H1 (cell line): ENCODE data around the gene MBTPS1. TPM values are rescaled to one million over a fixed set of nuclear protein-coding genes. Genes with fewer than 3 reads are reported as not detected.

Experiments
- ATF3 ChIP-seq: IDR thresholded peaks from 2 replicates; pipeline ENCODE4 v1.6.1; 2011; ENCODE audit warnings: low read depth, mild to moderate bottlenecking, low read length; ENCODE audit not compliant: insufficient read depth
- CEBPB ChIP-seq: IDR thresholded peaks from 2 replicates; pipeline ENCODE4 v1.6.1; 2012; ENCODE audit warnings: low read depth, low read length
- CHD7 ChIP-seq: fragments of 300-600 bp; sonication (generic); IDR thresholded peaks from 2 replicates; pipeline ENCODE4 v1.7.1; 2012; ENCODE audit warnings: low read length, moderate library complexity, mild to moderate bottlenecking, inconsistent platforms; ENCODE audit not compliant: insufficient replicate concordance
- EGR1 ChIP-seq: IDR thresholded peaks from 2 replicates; pipeline ENCODE4 v1.6.1; 2011; ENCODE audit warnings: low read depth, low read length, borderline replicate concordance
- POLR2A ChIP-seq, 2 experiments: IDR thresholded peaks; 1 replicate in 1 of 2; 2 replicates in 1 of 2; pipeline ENCODE4 v1.6.1; 2011; ENCODE audit warnings: low read depth in 2 of 2, low read length in 2 of 2, mild to moderate bottlenecking in 2 of 2; ENCODE audit errors: control extremely low read depth in 1 of 2
- TAF7 ChIP-seq: optimal IDR thresholded peaks from 2 replicates; pipeline ENCODE3; 2011; ENCODE audit warnings: low read depth, mild to moderate bottlenecking, inconsistent platforms, low read length, moderate library complexity, borderline replicate concordance
- polyA plus RNA-seq, 7 experiments: library from polyadenylated mRNA; depleted of rRNA in 3 of 7; stranded (reverse) in 5 of 7; unstranded in 2 of 7; fragments of >200 nt in 5 of 7; fragments of 200-250 nt in 2 of 7; gene quantifications; 1 replicate in 5 of 7; 2 replicates in 1 of 7; 4 replicates in 1 of 7; pipeline versions ENCODE4 v1.2.1 to v1.2.3, GENCODE V29; 2011 to 2013; ENCODE audit warnings: missing spikeins in 2 of 7, mixed read lengths in 2 of 7
- total RNA-seq: library from RNA; stranded (reverse); fragmentation: NEBNext Ultra II Directional; extraction: Animal tissue kit (Norgen Biotek cat#: 25700); gene quantifications from 2 replicates; pipeline ENCODE4 v1.2.1, GENCODE V29; 2021

Gene MBTPS1
- total and polyA plus RNA-seq, 2 of the 8 experiments (the other 6 are each of a cell fraction or from before 2014, with no cell fraction given) = 30.6 to 53.3 TPM

- no peak for TF ChIP-seq CHD7
- no peak for TF ChIP-seq ATF3
- TF ChIP-seq EGR1 = no peak
- no peak for TF ChIP-seq POLR2A (IDR thresholded peaks at IDR 0.05; ENCODE audit: control extremely low read depth in 1 of 2, low read depth in 2 of 2, low read length in 2 of 2)
- TF ChIP-seq TAF7 = no peak
- no peak for TF ChIP-seq CEBPB
Observed at GRCh38 chr16:84055801-84056634, 60.7 kb downstream of the MBTPS1 start (continued).
